Hypothalamus (tissue), 51 donors: ENCODE measurements around the gene ATG10.

ENCODE experiments used
- DNase-seq, 51 donors: peaks; one replicate each; lab custom pipeline; 2025; lab: John Stamatoyannopoulos, UW

The ATG10 gene

DNA sequence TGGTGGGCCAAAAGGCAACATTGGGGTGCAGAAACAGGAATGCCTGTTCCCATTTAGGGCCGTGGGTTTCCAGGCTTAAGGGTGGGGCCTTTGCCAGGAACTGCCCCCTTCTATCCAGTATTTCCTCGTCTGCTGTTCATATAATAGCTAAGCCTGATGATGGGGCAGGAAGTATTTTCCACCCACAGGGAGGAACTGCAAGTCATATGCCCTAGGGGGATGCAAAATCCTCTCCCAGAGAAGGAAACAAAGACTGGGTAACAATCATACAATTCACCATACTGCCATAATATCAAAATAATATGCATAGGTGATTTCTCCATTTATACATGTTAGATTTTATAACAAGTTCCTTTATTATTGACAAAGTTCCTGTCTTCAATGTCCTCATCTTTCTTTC lies 326.8 kb downstream of the ATG10 start:
- DNase-seq, result no peak

DNA sequence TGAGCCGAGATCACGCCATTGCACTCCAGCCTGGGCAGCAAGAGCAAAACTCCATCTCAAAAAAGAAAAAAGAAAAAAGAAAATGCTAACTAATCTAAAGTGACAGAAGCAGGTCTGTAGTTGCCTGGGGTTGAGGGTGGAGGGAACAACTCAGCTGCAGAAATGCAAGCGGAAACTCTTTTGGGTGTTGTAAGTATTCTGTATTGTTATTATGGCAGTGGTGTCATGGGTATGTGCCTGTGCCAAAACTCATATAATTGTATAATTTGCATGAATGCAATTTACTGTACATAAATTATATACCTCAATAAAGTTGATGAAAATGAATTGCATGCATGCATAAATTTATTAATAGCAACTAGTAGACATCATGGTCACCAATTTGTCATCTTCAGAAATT lies 329.4 kb downstream of the ATG10 start:
- DNase-seq, result no peak
